ENCODE measurements around the gene FFAR3.

The FFAR3 gene

DNA sequence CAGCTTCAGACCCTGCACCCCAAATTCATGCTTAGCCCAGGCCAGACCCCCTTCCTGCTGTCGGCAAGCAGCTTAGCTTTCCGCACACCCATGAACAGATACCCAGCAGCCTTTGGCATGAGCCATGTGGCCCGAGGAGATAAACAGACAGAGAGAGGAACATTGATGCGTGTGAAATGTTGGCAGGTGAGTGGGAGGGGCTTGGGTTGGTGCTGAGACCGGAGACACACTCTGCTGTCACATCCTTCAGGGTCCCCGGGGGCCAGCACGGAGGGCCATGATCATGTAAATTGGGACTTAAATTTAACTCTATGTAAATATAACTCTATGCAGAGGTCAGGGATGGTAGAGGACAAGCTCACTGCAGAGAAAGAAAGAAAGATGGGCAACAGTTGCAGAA is 27.8 kb upstream of the FFAR3 start:
- DNase-seq (ENCODE audit: insufficient read length, low spot score): no peak
- FAIRE-seq: no peak

DNA sequence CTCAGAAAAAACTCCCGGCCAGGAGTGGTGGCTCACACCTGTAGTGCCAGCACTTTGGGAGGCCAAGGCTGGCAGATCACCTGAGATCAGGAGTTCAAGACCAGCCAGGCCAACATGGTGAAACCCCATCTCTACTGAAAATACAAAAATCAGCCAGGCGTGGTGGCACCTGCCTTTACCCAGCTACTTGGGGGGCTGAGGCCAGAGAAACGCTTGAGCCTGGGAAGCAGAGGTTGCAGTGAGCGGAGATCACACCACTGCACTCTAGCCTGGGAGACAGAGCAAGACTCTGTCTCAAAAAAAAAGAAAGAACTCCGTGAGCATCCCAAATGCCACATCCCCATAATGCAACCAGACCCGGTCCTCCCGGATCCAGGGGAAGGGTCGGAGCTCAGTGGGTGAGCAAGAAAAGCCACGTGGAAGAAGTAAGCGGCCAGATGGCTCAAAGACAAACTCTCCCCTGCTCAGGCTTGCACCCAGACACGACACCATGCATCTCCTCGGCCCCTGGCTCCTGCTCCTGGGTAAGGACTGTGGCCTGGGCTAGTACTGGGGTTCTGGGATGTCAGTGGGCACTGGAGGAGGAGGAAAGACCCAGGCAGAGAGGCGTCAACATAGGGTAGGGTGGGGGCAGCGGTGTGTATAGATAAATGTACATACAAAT is 26.6 kb upstream of the FFAR3 start:
- DNase-seq (ENCODE audit: insufficient read length, low spot score): no peak
- FAIRE-seq: no peak

DNA sequence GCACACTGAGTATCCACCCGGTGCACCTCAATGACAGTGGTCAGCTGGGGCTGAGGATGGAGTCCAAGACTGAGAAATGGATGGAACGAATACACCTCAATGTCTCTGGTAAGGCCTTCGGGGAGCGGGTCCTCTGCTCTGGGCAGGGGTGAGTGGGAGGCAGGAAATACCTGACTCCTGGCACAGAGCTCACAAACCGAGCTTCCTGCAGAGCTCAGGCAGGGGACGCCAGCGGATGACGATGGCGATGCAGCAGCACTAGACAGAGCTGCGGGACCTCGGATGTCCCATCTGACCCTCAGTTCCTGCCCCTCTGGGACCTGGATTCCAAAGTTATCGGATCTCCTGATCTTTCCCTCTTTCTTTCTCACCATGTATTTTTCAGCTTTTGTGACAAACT is 25.4 kb upstream of the FFAR3 start:
- FAIRE-seq: no peak
- DNase-seq (ENCODE audit: insufficient read length, low spot score): no peak

DNA sequence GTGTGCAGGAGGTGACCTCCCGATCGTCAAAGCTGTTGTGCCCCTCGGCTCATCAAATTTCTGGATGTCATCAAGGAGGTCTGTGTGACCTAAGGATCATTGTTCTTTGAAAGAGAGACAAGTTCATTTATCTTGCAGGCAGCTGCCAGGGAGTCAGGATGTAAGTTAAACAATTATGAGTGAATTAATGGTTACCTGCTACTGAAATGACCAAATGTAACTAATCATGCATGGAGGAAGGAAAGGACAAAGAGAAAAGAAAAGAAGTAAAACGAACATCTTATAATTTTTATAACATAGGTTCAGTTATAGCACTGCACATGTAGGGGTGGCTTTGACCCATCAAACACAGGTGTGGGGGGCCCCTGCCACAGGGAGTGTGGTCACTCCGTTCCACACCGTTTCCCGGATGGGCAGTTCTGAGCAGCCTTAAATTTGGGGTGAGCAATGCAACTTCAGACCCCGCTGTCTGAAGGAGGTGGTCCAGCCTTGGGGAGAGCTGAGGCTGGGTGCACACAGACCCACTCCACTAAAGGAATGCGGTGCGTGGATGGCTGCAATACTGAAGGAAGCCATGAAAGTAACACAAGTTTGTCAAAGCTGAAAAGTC is 24.0 kb upstream of the FFAR3 start:
- no peak for DNase-seq (ENCODE audit: insufficient read length, low spot score)
- FAIRE-seq: no peak

DNA sequence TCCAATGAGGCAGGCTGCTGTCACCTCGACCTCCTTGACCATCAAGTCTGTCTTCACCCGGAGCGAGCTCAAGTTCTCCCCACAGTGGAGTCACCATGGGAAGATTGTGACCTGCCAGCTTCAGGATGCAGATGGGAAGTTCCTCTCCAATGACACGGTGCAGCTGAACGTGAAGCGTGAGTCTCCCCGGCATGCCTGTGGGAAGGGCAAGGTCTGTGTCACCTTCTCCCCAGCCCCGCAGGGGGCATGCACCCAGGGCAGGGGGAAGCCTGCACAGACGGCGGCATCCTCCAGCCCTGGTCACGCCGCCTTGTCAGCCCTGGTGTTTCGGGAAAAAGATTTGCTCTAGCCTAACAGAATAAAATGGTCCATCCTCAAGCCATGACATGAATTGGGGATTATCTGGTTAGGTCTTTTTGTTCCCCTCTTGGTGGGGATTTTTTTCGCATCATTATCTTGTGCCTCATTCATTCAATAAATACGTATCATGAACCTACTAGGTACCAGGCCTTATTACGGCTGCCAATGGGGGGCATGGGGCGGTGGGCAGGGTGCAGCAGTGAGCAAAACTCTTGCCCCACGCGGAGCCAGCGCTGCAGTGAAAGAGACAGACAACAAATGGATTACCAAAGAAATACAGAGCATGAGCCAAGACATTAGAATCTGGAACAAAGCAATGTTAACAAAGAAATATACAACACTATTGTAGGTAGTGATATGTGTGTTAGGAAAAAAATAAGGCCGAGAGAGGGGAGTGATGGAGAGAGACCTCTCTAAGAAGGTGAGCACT is 21.9 kb upstream of the FFAR3 start:
- FAIRE-seq: no peak
- no peak for DNase-seq (ENCODE audit: insufficient read length, low spot score)

DNA sequence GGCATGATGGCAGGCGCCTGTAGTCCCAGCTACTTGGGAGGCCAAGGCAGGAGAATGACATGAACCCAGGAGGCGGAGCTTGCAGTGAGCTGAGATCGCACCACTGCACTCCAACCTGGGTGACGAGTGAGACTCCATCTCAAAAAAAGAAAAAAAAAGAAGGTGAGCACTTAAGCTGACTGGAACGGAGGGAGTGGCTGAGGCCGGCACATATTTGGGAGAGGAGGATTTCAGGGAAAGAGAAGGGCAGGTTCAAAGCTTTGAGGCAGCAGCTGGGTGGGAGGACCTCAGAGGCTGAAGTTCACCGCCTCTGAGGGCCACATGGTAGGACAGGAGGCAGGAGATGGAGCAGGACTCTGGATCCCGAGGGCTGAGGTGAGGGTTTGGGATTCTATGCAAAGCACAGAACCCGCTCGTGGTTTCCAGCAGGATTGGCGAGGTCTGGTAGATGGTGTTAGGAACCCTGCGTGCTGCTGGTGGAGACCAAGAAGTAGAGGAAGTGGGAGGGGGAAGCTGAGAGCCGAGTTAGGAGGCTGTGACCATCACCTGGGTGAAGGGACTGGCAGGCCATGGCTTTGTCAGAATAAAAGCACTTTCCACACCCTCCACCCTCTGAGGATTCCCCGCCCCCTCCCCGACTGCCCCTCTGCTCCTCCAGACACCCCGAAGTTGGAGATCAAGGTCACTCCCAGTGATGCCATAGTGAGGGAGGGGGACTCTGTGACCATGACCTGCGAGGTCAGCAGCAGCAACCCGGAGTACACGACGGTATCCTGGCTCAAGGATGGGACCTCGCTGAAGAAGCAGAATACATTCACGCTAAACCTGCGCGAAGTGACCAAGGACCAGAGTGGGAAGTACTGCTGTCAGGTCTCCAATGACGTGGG is 20.9 kb upstream of the FFAR3 start:
- DNase-seq (ENCODE audit: insufficient read length, low spot score) (no peak), FAIRE-seq (no peak)

DNA sequence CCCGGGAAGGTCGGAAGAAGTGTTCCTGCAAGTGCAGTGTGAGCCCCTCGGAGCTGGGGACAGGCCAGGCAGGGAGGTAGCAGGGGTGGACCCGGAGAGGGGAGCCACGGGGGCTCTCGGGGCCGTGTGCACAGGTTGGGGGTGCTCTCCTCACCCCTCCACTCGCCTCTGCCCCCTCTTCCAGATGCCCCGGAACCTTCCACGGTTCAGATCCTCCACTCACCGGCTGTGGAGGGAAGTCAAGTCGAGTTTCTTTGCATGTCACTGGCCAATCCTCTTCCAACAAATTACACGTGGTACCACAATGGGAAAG is 20.3 kb upstream of the FFAR3 start:
- FAIRE-seq (no peak), DNase-seq (ENCODE audit: insufficient read length, low spot score) (no peak)

DNA sequence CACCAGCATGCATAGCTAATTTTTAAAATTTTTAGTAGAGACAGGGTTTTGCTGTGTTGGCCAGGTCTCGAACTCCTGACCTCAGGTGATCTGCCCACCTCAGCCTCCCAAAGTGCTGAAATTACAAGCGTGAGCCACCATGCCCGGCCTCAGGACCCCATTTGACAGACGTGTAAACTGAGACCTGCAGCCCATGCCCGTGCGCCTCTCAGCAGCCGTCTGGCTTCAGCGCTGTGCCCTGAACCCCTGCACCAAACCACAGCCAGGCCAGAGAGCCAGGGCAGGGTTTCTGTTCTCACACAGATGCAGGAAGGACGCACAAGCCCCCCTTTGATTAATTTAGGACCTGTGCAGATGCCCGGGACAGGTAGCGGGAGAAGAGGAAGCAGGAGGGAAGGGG is 17.8 kb upstream of the FFAR3 start:
- FAIRE-seq (no peak), DNase-seq (ENCODE audit: insufficient read length, low spot score) (no peak)

DNA sequence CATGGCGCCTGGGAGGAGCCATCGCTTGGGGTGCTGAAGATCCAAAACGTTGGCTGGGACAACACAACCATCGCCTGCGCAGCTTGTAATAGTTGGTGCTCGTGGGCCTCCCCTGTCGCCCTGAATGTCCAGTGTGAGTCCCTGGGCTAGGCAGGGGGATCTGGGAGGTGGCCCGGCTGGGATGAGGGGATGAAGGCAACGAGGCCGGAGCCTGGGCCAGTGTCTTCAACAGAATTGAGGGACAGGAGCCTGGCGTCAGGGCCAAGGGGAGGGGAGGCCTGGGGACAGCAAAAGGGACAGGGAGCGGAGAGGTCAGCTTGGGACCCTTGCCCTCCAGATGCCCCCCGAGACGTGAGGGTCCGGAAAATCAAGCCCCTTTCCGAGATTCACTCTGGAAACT is 17.3 kb upstream of the FFAR3 start:
- DNase-seq (ENCODE audit: insufficient read length, low spot score) (no peak), FAIRE-seq (no peak)

DNA sequence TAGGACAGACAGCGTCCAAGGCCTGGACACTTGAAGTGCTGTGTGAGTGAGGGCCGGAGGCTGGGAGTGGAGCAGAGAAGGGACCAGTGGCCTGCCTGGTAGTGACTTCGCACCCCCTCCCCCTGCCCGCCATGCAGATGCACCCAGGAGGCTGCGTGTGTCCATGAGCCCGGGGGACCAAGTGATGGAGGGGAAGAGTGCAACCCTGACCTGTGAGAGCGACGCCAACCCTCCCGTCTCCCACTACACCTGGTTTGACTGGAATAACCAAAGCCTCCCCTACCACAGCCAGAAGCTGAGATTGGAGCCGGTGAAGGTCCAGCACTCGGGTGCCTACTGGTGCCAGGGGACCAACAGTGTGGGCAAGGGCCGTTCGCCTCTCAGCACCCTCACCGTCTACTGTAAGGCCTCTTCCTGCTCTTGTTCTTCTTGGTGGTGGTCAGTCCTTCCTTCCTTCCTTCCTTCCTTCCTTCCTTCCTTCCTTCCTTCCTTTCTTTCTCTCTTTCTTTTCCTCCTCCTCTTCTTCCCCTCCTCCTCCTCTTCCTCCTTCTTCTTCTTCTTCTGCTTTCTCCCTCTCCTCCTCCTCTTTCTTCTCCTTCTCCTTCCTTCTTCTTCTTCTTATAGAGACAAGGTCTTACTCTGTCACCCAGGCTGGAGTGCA is 16.6 kb upstream of the FFAR3 start:
- DNase-seq (ENCODE audit: insufficient read length, low spot score): no peak
- no peak for FAIRE-seq

DNA sequence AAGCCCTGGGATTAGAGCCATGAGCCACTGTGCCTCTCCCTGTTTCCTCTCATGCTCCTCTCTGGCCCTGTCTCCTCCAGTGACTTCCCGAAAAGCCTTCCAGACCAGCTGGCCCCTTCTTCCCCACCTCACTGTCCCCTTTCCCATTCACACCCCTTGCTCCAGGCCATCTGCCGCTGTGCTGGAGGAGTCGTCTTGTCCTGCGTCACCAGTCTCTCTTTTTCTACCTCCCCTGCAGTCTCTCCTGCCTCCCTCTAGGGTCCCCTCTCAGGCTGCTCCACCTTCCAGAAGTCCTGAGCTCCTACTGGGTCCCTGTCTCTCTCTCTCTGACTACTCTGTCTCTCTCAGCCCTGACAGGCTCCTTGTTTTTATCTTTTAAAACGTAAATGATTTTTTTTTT is 15.8 kb upstream of the FFAR3 start:
- FAIRE-seq: no peak
- DNase-seq (ENCODE audit: insufficient read length, low spot score): no peak

DNA sequence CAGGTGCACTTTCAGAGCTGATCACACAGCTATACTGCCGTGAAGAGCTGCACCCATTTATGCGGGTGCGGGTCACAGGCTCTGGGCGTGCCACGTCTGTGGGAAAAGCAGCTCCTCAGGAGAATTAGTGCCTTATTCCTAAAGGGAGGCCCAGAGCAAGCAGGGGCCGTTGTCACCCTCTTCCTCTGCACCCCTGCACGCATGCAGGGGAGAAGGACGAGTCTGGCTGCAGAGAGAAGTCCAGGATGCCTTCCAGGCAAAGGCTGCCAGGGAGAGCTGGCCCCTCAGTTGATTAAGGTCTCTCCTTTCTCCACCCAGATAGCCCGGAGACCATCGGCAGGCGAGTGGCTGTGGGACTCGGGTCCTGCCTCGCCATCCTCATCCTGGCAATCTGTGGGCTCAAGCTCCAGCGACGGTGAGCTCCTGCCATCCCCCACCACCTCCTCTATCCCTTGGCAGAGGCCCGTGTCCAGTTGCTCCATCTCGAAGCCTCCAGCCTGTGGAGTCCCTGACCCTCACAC is 13.7 kb upstream of the FFAR3 start:
- FAIRE-seq (no peak), DNase-seq (ENCODE audit: insufficient read length, low spot score) (no peak)

DNA sequence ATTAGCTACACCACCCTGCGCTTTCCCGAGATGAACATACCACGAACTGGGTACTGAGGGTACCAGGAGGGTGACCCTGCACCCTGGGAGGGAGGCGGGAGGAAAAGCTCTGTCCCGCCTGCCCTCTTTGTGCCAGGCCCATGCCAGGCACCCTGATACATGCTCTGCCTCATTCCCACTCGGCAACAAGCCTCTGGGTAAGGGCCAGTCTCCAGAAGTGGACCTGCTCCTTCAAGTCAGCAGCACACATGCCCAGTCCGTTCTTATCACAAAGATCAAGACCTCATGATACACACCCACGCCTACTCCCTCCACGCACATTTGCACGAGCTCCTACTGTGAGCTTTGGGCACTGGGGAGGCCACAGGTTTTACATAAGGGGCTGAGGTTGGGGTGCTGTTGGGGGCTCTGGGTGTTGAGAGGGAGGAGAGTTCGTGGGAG is 12.6 kb upstream of the FFAR3 start:
- no peak for DNase-seq (ENCODE audit: insufficient read length, low spot score)
- no peak for FAIRE-seq

DNA sequence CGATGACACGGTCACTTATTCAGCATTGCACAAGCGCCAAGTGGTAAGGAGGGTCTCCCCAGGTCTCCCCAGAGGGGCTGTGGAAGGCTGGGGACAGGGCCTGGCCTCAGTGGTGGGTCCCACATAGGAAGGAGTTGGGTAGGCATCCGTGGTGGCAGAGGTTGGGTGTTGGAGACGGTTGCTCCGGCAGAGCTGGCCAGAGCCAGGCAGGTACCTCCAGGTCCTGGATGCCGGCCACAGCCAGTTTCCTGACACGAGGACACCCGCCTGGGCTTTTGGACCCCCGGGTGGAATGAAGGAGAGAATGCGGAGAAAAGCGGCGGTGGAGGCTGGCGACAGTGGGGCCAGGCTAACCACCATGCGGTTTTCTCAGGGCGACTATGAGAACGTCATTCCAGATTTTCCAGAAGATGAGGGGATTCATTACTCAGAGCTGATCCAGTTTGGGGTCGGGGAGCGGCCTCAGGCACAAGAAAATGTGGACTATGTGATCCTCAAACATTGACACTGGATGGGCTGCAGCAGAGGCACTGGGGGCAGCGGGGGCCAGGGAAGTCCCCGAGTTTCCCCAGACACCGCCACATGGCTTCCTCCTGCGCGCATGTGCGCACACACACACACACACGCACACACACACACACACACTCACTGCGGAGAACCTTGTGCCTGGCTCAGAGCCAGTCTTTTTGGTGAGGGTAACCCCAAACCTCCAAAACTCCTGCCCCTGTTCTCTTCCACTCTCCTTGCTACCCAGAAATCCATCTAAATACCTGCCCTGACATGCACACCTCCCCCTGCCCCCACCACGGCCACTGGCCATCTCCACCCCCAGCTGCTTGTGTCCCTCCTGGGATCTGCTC is 11.8 kb upstream of the FFAR3 start:
- DNase-seq (ENCODE audit: insufficient read length, low spot score) (no peak), FAIRE-seq (no peak)

DNA sequence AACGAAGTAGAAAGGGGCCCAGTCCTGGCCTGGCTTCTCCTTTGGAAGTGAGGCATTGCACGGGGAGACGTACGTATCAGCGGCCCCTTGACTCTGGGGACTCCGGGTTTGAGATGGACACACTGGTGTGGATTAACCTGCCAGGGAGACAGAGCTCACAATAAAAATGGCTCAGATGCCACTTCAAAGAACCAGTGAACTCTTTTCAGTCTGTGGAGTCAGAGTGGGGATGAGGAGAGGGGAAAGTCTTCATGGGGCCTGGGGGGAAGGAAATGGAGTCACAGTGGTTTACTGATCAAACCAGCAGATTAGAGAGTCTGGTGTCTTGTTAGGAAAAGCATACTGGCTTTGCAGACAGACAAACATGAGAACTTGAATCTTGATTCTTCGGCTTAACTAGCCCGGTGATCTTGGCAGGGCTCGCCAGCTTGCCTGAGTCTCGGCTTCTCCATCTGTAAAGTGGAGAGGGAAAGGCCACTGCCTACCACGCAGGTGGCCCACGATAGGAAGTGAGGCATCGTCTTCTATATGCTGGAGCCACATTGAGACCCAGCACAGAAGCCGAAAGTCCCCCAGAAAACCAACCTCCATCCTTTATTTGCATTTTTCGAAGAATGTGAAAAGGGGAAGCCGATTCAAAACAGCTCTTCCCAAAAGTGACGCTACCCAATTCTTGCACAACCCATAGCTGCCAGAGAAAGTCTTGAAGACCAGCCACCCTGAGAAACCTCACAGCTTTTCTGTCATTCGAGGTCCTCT is 10.9 kb upstream of the FFAR3 start, which contains the start of gene FFAR1:
FFAR1 (plus strand) TSS at position 732 of the 759 bp plus-strand sequence. CDS start 3,650 bp downstream, outside the sequence.
- FAIRE-seq: no peak

DNA sequence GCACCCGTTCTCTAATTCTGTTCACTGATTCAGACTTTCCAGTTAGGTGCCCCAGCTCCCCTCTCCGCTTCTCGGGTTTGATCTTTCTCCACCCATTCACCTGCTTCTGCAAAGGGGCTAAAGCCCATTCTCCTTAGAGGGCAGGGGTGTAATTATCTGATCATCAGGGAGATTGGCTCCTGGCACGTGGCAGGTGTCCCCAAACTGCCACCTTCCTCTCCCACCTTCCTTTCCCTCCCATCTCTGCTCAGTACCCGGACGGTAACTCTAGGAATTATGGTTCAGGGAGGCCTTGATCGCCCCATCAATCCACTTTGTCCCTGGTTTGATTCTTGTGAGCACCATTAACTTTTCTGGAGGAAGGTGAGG is 10.3 kb upstream of the FFAR3 start:
- FAIRE-seq: no peak

More for the DNA sequence above, 10.9 kb upstream of the FFAR3 start, which contains the start of gene FFAR1:
- no peak for DNase-seq (ENCODE audit: insufficient read length, low spot score)

DNA sequence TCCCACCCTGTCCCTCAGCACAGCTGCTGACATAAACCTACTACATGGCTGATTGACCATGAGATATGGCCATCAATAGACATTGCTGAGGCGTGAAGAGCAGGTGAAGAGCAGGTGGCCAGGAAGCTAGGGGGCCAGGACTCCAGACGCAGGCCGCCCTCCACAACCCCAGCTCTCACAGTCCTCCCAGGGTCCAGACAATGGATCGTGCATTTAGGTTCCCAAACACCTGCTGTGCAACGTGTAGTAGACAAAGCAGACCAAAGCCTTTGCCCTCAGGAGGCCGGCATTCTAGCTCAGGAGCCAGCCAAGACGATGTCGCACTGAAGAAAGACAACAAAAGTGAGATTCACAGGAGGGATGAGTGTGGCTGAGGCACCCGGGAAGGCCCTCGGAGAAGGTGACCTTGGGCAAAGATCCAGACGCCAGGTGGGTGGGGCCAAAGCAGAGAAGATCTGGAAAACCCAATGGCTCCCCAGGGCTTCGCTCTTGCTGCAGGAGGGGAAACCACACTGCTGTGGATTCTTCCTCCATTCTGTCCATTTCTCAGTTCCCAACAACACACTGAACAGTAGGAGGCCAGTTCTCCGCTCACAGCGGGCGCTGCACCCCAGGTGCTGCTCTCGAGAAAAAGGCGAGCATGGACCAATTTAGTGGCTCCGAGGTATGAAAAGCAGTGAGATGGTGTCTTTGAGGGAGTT is 9.2 kb upstream of the FFAR3 start:
- DNase-seq (ENCODE audit: insufficient read length, low spot score) (no peak), FAIRE-seq (no peak)

More for the DNA sequence above, 10.3 kb upstream of the FFAR3 start:
- no peak for DNase-seq (ENCODE audit: insufficient read length, low spot score)
